CD4-positive, CD25-positive, alpha-beta regulatory T cell (primary cell): ENCODE results near the gene NR2F1. TPM values are rescaled to one million over a fixed set of nuclear protein-coding genes. Genes with fewer than 3 reads are reported as not detected.

ENCODE experiments used
- ATAC-seq, 2 donors: fragments of 150-1000 bp; cut with Tn5 transposase; one replicate each; pipeline ENCODE4 v1.10.0; 2021; ENCODE audit warnings: low read depth in 2 of 2, moderate number of reproducible peaks in 2 of 2, moderate library complexity in 1 of 2
- DNase-seq, 3 donors: peaks; one replicate each; pipeline versions ENCODE4 v3.0.0 to v3.0.0-alpha.2; 2012 to 2022; ENCODE audit warnings: mixed read lengths in 1 of 3
- H3K27ac ChIP-seq: one replicate; pipeline ENCODE4 v1.7.0; 2013; ENCODE audit warnings: mild to moderate bottlenecking, low read length; ENCODE audit not compliant: insufficient read depth, poor library complexity, severe bottlenecking
- H3K27me3 ChIP-seq: one replicate; pipeline ENCODE4 v1.7.0; 2013; ENCODE audit warnings: low read length; ENCODE audit not compliant: control insufficient read depth, insufficient read depth
- H3K36me3 ChIP-seq: one replicate; pipeline ENCODE4 v1.7.0; 2013; ENCODE audit warnings: mild to moderate bottlenecking, low read length, moderate library complexity; ENCODE audit not compliant: control insufficient read depth, insufficient read depth
- H3K4me1 ChIP-seq: 2 replicates; pipeline ENCODE4 v1.7.0; 2013; ENCODE audit warnings: mild to moderate bottlenecking, low read length; ENCODE audit not compliant: insufficient read depth, control insufficient read depth, poor library complexity, severe bottlenecking
- H3K4me3 ChIP-seq: one replicate; pipeline ENCODE4 v1.7.0; 2013; ENCODE audit warnings: low read depth, mild to moderate bottlenecking, low read length, moderate library complexity
- H3K9me3 ChIP-seq, 2 experiments: 1 replicate in 1 of 2; 2 replicates in 1 of 2; pipeline ENCODE4 v1.7.0; 2013; ENCODE audit warnings: low read length in 2 of 2, mild to moderate bottlenecking in 1 of 2, moderate library complexity in 1 of 2; ENCODE audit not compliant: control insufficient read depth in 2 of 2
- H3K27ac Mint-ChIP-seq, 3 donors: one replicate each; pipeline ENCODE4 v1.8.0; 2020 to 2022; ENCODE audit warnings: mild to moderate bottlenecking in 3 of 3, mixed read lengths in 3 of 3, moderate library complexity in 2 of 3
- H3K27me3 Mint-ChIP-seq: one replicate; pipeline ENCODE4 v1.8.0; 2022; ENCODE audit warnings: mild to moderate bottlenecking, mixed read lengths
- H3K36me3 Mint-ChIP-seq: one replicate; pipeline ENCODE4 v1.8.0; 2020; ENCODE audit warnings: mixed read lengths
- H3K4me1 Mint-ChIP-seq, 4 donors: one replicate each; pipeline ENCODE4 v1.8.0; 2020 to 2022; ENCODE audit warnings: mixed read lengths in 4 of 4, mild to moderate bottlenecking in 1 of 4
- H3K4me3 Mint-ChIP-seq, 4 donors: one replicate each; pipeline ENCODE4 v1.8.0; 2020 to 2022; ENCODE audit warnings: mild to moderate bottlenecking in 4 of 4, mixed read lengths in 4 of 4, moderate library complexity in 3 of 4
- H3K9me3 Mint-ChIP-seq, 7 donors: one replicate each; pipeline ENCODE4 v1.8.0; 2020 to 2022; ENCODE audit warnings: mixed read lengths in 7 of 7, mild to moderate bottlenecking in 3 of 7, moderate library complexity in 2 of 7
- polyA plus RNA-seq, 4 donors: library from polyadenylated mRNA; unstranded; fragments of 300-500 nt; fragmentation: Illumina TruSeq; gene quantifications; one replicate each; pipeline ENCODE4 v1.2.3, GENCODE V29; 2021
- total RNA-seq: library from RNA; stranded (reverse); gene quantifications from one replicate; pipeline ENCODE4 v1.2.3, GENCODE V29; 2022

NR2F1 gene
- total and polyA plus RNA-seq, 5 donors from 2014 or later: not detected

- Histone ChIP-seq H3K27me3 (peaks cover 85% of the 10 kb centered on the region), H3K36me3 (no peaks in the 10 kb centered on the region), H3K4me3 (no peak overlapping the region), H3K9me3 (no peaks in the 10 kb centered on the region), H3K4me1 (peaks cover 19% of the 10 kb centered on the region), H3K27ac (no peak overlapping the region)
- DNase-seq: no peak
- Mint-ChIP-seq H3K4me3 (no peak overlapping the region), H3K9me3 (peaks cover 0 to 21% (median 0%) of the 10 kb centered on the region in 7 donors), H3K27me3 (peaks cover 29% of the 10 kb centered on the region), H3K27ac (no peak overlapping the region), H3K4me1 (peaks cover 0 to 11% (median 2%) of the 10 kb centered on the region in 4 donors), H3K36me3 (no peaks in the 10 kb centered on the region)
- no peak for ATAC-seq
Observed at GRCh38 chr5:93601802-93602155, 18.8 kb downstream of the NR2F1 start.

- Histone ChIP-seq H3K9me3 (no peaks in the 10 kb centered on the region), H3K4me3 (no peak overlapping the region), H3K27me3 (peaks cover 87% of the 10 kb centered on the region), H3K4me1 (peaks cover 15% of the 10 kb centered on the region), H3K27ac (no peak overlapping the region), H3K36me3 (no peaks in the 10 kb centered on the region)
- no peaks in the 10 kb centered on the region for H3K36me3 Mint-ChIP-seq
- peak overlapping the region in 2 of 4 donors; percentile 9 to 57 for H3K4me3 Mint-ChIP-seq
- no peak for DNase-seq
- ATAC-seq: no peak
- H3K4me1 Mint-ChIP-seq: peaks cover 0 to 14% (median 3%) of the 10 kb centered on the region in 4 donors
- H3K27me3 Mint-ChIP-seq: peaks cover 34% of the 10 kb centered on the region
- peaks cover 0 to 21% (median 0%) of the 10 kb centered on the region in 7 donors for H3K9me3 Mint-ChIP-seq
- H3K27ac Mint-ChIP-seq: peak overlapping the region in 1 of 3 donors; percentile 76
Observed at GRCh38 chr5:93602241-93603077, 19.4 kb downstream of the NR2F1 start.

GRCh38 chr5:93603078-93603792, 20.2 kb downstream of the NR2F1 start:
- no peak overlapping the region for H3K27ac ChIP-seq
- H3K4me3 Mint-ChIP-seq: peak overlapping the region in 2 of 4 donors; percentile 1 to 57

GRCh38 chr5:93603793-93604643, 21.0 kb downstream of the NR2F1 start:
- Histone ChIP-seq H3K27ac (no peak overlapping the region), H3K9me3 (no peaks in the 10 kb centered on the region), H3K4me1 (peaks cover 13% of the 10 kb centered on the region), H3K4me3 (no peak overlapping the region), H3K27me3 (peaks cover 88% of the 10 kb centered on the region), H3K36me3 (no peaks in the 10 kb centered on the region)
- ATAC-seq (no peak), DNase-seq (no peak)
- H3K9me3 Mint-ChIP-seq: peaks cover 0 to 18% (median 0%) of the 10 kb centered on the region in 7 donors
- peak overlapping the region in 1 of 4 donors; percentile 1 for H3K4me3 Mint-ChIP-seq
- peaks cover 0 to 22% (median 9%) of the 10 kb centered on the region in 4 donors for H3K4me1 Mint-ChIP-seq
- H3K36me3 Mint-ChIP-seq: no peaks in the 10 kb centered on the region
- H3K27ac Mint-ChIP-seq: no peak overlapping the region
- H3K27me3 Mint-ChIP-seq: peaks cover 49% of the 10 kb centered on the region

More at GRCh38 chr5:93603078-93603792, 20.2 kb downstream of the NR2F1 start:
- Mint-ChIP-seq H3K27me3 (peaks cover 42% of the 10 kb centered on the region), H3K4me1 (peaks cover 0 to 21% (median 9%) of the 10 kb centered on the region in 4 donors), H3K27ac (no peak overlapping the region), H3K9me3 (peaks cover 0 to 18% (median 0%) of the 10 kb centered on the region in 7 donors), H3K36me3 (no peaks in the 10 kb centered on the region)
- no peak overlapping the region for H3K4me3 ChIP-seq
- H3K4me1 ChIP-seq: peaks cover 20% of the 10 kb centered on the region
- ATAC-seq: no peak
- peaks cover 87% of the 10 kb centered on the region for H3K27me3 ChIP-seq
- H3K36me3 ChIP-seq: no peaks in the 10 kb centered on the region
- no peaks in the 10 kb centered on the region for H3K9me3 ChIP-seq
- DNase-seq: no peak

- H3K36me3 Mint-ChIP-seq: no peaks in the 10 kb centered on the region
- no peak overlapping the region for H3K4me3 Mint-ChIP-seq
- peak overlapping the region in 1 of 3 donors; percentile 29 for H3K27ac Mint-ChIP-seq
- peaks cover 0 to 22% (median 9%) of the 10 kb centered on the region in 4 donors for H3K4me1 Mint-ChIP-seq
- H3K27me3 Mint-ChIP-seq: peaks cover 58% of the 10 kb centered on the region
- Histone ChIP-seq H3K36me3 (no peaks in the 10 kb centered on the region), H3K27me3 (peaks cover 87% of the 10 kb centered on the region), H3K9me3 (peaks cover 0 to 1% of the 10 kb centered on the region in 2 experiments), H3K4me1 (peaks cover 13% of the 10 kb centered on the region), H3K27ac (no peak overlapping the region), H3K4me3 (no peak overlapping the region)
- peaks cover 0 to 18% (median 0%) of the 10 kb centered on the region in 7 donors for H3K9me3 Mint-ChIP-seq
- ATAC-seq (no peak), DNase-seq (no peak)
Observed at GRCh38 chr5:93604644-93605515, 21.9 kb downstream of the NR2F1 start.

- Histone ChIP-seq H3K4me3 (no peak overlapping the region), H3K9me3 (peaks cover 3 to 13% of the 10 kb centered on the region in 2 experiments), H3K27ac (no peak overlapping the region), H3K27me3 (peaks cover 88% of the 10 kb centered on the region), H3K4me1 (peaks cover 13% of the 10 kb centered on the region), H3K36me3 (no peaks in the 10 kb centered on the region)
- H3K9me3 Mint-ChIP-seq: peaks cover 0 to 19% (median 0%) of the 10 kb centered on the region in 7 donors
- H3K27me3 Mint-ChIP-seq: peaks cover 73% of the 10 kb centered on the region
- no peak overlapping the region for H3K27ac Mint-ChIP-seq
- no peak for ATAC-seq
- no peak for DNase-seq
- H3K36me3 Mint-ChIP-seq: no peaks in the 10 kb centered on the region
- H3K4me1 Mint-ChIP-seq: peaks cover 0 to 20% (median 12%) of the 10 kb centered on the region in 4 donors
- H3K4me3 Mint-ChIP-seq: no peak overlapping the region
Observed at GRCh38 chr5:93606382-93606752, 23.3 kb downstream of the NR2F1 start.
